NCI-H1436 (cell line): ENCODE measurements around the gene C9orf152.
"Not testable (repeated sequence)": the region's sequence is repeated elsewhere in the genome, so short reads cannot be mapped to it uniquely, and the experiment has no call there.

Source experiments
- DNase-seq: peaks from one replicate; lab custom pipeline; 2025; lab: John Stamatoyannopoulos, UW

The C9orf152 gene, protein sequence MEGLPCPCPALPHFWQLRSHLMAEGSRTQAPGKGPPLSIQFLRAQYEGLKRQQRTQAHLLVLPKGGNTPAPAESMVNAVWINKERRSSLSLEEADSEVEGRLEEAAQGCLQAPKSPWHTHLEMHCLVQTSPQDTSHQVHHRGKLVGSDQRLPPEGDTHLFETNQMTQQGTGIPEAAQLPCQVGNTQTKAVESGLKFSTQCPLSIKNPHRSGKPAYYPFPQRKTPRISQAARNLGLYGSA

DNA sequence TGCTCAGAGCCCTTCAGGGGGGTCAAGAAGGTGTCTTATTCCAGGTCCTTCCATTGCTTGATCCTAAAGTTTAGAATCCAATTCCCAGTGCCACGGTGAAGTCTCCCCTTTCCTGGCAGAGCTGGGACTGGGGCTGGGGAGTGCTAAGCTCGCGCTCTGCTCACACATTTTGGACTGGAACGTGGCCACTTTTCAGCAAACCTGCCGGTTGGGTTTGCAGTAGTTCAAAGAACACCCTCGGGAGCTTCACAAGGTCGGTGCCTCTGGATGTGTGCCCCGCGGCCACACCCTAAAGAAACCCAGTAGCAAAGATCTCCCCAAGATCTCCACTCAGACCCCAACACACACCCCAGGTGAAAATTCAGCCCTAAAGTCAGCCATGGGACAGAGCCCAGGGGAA, at the start of gene C9orf152:
TSS of gene C9orf152 (minus strand) at position 129 of the 400 bp plus-strand sequence. CDS start 580 bp downstream, outside the sequence.
- no peak for DNase-seq

DNA sequence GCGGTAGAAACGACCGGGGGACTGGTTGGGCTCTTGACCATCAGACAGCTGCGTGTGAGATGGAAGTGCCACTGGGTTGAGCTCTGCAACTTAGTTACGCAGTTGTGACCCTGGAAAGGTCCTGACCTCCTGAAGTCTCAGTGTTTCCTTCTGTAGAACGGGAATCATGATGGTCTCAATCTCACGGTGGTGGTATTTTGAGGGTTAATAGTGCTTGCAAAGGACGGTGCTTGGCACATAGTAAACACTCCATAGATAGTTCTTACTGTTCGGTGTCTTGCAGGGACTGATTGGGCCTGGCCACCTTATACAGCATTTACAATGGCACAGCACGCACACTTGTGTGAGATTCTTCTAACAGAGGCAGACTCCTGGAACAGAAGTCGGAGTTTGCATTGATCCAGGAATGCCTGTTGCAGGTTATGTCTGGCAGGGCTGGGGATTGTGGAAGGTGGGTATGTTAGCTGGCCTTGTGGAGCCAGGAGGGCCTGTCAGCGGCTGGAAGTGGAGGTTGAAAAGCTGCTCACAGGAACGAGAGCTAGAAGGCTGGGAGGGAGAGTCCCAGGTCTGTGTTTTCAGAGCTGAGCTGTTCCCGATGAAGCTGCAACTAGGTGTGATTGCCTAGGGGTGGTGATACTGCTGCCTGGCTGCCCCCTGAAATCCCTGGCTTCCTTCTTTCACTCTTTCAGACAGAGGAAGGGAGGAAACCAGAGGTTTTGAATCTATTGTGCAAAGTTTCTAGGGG, 49.3 kb upstream of the C9orf152 start:
- no peak for DNase-seq

DNA sequence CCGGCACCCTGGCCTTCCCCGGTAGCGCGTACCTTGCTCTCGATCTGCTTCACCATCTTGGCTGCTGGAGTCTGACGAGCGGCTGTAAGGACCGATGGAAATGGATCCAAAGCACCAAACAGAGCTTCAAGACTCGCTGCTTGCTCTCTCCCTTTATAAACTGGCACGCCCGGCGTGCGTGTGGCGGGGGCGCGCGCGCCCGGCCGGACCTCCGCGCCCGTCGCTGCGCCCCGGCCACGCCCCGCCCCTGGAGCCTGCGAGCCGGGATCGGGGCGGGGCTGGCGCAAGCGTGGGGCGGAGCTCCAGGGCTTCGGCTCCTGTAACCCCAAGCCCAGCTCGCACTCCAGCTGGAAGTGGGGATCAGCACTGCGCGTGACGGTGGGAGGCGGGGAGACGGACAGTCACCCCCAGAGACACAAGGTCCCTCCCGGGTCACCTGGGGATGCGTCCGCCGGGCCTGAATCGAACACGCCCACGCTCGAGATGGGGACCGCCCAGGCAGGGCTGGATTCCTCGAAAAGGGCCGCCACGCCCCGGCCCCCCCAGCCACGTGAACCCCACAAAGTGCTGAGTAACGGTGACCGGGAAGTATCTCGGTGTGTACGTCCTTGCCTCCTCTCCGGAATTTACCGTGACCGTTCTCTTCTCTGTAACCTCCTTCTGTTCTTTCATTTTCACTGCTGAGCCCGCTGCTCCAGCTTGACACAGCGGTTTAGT, 48.6 kb upstream of the C9orf152 start, which contains the start of gene TXN:
TSS of gene TXN (minus strand) at position 128 of the 717 bp plus-strand sequence. CDS start at position 56, 72 bp downstream.
- peak; percentile 68 for DNase-seq

DNA sequence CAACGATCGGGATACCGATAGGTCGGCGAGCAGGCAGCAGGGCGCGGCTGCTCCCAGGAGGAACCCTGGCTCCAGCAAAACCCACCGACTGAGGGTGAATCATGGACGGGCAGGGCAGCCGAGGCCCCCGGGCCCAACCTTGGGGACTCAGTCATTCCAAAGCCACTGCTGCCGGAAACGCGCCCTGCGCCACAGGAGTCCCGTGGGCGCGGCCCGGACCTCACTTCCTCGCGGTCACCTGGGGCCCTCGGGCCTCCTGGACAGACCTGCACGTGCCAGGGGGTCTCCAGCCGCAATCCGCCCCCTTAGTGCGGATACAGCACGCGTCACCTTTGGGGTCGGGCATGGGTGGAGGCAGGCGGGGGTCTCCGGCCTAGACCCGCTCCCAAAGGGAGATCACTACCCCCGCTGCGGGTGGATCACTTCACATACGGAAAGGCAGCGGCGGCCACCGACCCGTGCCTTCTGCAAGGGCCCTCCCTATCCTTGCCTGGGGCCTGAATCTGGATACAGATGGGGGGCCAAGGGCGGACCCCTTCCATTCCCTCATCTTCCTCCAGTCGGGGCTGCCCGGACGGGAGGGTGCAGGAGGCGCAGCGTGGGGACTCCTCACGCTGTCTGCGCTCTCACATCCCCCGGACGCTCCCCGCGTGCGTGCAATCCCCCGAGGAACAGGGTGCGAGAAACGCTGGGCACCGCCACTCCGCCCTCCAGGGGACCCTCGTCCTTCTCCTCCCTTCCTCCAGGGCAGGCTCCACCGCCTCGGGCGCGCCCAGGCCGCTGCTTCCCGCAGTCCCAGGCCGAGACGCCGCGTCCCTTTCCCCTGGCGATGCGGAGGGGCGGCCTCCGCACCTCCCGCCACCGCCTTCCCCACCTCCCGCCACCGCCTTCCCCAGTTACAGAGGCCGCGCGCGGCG, 47.8 kb upstream of the C9orf152 start:
- no peak for DNase-seq

DNA sequence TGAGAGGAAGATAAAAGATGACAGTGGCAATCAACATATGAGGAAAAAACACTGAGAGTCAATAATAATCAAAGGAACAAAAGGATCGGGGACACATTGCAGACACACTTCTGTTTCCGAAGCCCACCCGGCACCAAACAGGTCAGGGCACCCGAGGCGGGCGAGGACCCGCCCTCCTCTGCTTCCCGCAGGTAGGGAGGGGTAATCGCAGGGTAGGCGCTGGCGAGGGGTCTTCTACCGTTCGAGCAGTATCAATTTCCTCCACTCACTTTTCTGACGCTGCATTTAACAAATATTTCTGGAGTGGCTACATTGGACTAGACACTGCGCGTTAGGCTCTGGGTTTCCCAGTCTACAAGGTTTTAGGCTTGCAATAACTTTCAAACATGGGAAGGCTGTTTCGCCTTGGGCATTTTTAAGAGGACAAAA, 47.1 kb upstream of the C9orf152 start:
- no peak for DNase-seq

DNA sequence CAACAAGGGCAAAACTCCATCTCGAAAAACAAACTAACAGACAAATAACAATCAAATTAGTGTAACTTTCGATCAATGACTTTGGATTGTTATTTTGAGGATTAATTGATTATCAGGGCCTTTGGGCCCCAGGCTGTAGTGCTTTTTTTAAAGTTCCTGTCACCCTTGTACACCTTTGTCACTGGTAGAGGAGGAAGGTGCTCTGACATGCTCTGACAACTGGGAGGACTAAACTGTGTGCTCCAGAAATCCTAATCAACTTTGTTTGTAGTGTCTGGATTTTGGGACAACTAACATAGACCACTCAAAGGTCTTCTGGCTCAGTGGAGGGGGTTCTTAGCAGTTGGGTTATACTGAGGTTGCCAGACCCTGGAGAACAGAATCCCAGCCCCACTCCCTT, 46.5 kb upstream of the C9orf152 start:
- DNase-seq: no peak

DNA sequence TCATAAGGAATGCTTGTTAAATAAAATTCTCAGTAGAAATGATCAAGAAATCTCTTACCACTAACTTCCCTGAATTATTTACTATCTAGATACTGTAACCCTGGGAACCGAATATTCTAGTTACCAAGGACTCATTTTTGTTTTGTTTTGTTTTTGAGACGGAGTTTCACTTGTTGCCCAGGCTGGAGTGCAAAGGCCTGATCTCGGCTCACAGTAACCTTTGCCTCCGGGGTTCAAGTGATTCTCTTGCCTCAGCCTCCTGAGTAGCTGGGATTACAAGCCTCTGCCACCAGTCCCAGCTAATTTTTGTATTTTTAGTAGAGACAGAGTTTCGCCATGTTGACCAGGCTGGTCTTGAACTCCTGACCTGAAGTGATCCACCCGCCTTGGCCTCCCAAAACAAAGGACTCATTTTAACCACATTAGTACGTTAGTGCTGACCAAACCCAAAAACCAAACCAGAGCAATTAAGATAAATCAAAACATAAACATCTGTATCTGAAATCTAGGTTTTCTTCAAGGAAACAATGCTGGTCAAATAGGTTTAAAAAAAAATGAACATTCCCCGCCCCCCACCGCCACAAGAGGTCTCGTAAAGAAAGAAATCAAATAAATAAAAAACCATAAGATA, 44.7 kb upstream of the C9orf152 start:
- no peak for DNase-seq

DNA sequence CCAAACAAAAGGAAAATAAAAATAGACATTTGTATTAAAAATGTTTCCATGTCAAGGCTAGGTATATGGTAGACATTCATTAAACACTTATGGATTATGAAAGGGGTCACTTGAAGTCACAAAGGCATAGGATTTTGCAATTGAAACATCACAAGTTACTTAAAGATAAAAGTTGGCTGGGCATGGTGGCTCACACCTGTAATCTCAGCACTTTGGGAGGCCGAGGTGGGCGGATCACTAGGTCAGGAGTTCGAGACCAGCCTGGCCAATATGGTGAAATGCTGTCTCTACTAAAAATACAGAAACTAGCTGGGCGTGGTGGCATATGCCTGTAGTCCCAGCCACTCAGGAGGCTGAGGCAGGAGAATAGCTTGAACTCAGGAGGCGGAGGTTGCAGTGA, 43.8 kb upstream of the C9orf152 start:
- not testable (repeated sequence) for DNase-seq

DNA sequence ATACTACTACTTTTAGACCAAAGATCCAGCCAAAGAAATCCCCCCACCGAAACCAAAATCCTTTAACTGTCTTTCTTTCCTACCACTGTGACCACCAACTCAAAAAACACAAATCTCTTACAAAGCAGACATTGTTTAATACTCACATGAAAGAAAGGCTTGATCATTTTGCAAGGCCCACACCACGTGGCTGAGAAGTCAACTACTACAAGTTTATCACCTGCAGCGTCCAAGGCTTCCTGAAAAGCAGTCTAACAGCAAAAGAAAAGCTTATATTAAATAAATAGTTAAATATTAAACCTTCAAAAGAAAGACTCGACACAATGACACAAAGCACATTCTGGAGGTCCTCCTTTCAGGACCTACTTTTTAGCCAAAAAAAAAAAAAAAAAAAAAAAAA, 43.3 kb upstream of the C9orf152 start:
- no peak for DNase-seq

DNA sequence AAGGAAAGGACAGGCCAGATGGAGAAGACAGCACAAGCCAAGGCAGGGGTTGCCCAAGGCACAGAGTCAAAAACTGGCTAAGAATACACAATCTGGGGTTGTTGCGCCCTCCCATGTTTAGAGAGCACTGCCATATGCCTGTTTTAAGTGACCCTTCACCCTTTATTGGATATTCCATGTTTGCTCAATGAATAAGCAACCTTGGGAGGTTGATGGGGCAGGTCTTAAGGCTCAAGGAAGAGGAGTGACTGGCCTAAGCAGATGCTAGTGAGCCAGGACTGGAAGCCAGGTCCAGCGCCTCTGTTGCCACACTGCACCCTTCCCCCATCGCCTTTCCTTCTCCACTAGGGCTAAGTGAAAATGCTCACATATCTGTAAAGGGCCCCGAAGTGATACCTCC, 41.6 kb upstream of the C9orf152 start:
- no peak for DNase-seq

DNA sequence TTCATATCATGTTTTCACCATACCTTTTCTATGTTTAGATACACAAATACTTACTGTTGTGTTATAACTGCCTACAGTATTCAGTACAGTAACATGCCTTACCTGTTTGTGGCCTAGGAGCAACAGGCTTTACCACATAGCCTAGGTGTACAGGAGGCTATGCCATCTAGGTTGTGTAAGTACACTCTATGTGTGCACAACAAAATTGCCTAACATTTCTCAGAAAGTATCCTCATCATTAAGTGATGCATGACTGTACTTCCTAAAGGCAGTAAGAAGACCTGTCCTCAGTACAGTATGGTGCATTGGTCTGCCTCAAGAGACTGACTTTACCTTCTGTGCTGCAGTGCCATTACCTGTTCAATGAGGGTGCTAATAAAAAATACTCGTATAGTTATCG, 40.4 kb upstream of the C9orf152 start:
- no peak for DNase-seq

DNA sequence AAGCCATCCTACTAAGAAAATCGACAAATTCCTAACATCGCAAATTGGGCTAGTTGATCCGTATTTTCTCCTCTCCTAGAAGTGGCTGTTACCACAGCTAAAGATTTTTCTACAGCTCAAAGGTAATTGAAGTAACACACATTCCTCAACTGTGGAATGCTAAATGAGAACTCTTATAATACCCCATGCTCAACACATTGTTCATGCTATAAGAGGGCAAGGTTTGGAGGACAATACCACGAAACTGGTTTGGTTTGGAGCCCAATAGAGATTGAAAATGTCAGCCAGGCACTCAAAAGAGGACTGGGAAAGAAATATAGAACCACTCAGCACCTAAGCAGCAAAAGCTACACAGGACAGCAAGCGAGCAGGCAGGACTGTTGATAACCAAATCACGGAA, 38.3 kb upstream of the C9orf152 start:
- no peak for DNase-seq

DNA sequence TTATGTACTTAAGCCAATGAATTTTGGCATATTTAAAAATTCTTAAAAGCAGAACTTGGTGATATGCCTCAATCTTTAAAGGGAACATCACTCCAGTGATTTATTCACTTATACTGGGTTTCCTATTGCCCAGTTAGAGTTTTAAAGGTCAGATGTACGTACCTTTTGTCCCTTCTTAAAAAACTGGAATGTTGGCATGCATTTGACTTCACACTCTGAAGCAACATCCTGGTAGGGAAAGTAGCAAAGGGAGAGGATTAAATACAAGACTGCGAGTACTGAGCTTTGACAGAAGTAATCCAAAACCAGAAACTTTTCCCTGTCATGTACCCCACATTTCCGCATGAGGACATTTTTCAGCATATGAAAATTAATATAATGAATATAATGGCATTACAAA, 36.7 kb upstream of the C9orf152 start:
- no peak for DNase-seq

DNA sequence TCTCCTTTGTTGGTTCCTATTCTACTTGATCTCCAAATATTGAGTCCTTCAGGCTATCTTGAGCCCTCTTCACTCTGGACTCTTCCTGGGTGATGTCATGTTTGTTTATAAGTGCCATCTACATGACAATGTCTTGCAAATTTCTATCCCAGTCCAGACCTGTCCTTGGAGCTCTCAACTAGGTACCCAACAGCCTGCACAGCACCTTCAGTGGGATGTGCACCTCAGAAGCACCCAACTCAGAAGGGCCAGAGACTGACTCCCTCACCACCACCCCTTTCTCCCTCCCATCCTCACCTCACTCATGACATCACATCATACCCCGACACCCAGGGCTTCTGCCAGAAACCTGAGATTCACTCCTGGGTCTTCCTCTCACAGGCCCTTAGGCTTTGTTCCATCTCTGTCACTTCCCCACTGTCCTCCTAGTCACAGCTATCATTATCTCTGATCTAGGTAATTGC, 33.9 kb upstream of the C9orf152 start:
- no peak for DNase-seq

DNA sequence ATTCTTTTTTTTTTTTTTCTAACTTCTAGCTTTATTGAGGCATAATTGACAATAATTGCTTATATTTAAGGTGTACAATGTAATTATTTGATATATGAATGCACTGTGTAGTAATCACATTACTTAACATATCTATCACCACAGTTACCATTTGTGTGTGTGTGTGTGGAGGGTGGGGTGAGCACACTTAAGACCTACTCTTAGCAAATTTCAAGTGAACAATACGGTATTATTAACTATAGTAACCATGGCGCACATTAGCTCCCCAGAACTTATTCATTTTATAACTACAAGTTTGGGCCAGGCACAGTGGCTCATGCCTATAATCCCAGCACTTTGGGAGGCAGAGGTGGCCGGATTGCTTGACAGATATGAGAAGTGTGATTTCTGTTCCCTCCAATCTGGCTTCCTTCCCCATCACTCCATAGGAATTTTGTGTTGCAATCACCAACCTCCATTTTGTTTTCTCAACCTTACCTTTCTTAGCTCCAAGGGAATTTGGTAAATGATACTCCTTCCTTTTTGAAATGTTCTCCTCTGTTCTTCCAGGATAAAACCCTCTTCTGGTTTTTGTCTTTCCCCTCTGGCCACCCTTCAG, 33.4 kb upstream of the C9orf152 start:
- DNase-seq: no peak

DNA sequence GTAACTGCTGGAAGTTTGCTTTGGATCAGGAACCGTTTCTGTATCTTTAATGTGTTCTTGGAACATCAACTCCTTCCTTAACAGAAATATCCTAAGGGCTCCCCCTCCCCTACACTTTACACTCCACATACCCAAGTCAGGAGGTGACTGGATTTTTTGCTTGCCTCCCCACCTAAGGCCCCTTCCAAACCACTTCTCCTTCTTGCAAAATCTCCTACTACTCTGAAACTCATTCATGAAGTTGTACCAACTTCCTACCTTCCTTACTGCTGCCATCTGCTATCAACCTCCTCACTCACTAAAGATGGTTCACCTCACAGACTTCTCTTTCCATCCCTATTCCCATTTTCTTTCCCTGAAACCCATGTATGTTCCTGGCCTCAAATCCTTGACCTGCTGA, 32.2 kb upstream of the C9orf152 start:
- DNase-seq: no peak

DNA sequence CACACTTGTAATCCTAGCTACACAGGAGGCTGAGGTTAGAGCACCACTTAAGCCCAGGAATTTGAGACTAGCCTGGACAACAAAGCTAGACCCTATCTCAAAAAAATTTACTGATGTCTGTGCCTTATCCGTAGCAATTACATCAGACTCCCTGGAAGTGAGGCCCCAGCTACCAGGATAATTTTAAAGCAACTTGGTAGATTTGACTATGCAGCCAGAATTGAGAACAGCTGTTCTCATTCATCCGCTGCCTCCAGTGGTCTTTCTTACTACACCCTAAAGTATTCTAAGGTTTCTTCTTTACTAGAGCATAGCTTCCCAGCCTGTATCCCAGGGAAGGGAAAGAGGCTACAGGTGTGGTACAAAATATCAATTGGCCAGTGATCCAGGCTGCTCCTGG, 20.4 kb upstream of the C9orf152 start:
- no peak for DNase-seq

DNA sequence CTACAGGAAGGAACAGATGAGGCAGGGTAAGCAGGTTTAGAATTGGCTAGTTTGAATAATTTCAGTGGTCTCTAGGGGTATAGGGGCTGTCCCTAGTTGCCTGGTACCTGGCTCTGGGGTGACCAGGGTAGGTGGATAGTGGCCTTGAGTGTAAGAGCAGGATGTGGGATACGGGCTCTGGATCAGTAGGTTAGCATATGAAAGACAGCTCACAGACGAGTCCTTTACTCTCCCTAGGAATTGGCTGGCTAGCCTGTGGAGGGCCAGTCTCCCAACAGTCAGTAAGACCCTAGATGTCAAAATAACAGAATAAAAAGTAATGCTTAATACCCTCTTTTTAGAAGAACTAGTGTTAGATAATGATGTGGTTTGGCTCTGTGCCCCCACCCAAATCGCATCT, 16.6 kb upstream of the C9orf152 start:
- DNase-seq: no peak

DNA sequence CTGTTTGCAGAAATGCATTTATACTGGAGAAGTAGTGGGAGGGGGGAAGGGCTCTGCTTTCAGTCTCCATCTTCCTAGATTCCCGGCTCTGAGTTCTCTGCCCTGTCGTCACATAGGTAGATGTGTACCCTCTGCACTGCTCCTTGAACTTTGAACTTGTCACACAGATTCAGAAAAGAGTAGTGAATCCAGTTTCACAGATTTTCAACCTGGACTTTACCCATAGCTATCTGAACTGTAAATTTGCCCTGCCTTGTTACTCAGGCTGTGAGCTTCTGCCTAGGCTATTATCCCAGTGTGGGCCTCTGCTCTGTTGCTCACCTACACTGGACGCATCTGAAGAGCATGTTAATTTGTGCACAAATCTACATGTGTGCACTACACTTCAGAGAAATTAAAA, 12.8 kb upstream of the C9orf152 start:
- DNase-seq: no peak

DNA sequence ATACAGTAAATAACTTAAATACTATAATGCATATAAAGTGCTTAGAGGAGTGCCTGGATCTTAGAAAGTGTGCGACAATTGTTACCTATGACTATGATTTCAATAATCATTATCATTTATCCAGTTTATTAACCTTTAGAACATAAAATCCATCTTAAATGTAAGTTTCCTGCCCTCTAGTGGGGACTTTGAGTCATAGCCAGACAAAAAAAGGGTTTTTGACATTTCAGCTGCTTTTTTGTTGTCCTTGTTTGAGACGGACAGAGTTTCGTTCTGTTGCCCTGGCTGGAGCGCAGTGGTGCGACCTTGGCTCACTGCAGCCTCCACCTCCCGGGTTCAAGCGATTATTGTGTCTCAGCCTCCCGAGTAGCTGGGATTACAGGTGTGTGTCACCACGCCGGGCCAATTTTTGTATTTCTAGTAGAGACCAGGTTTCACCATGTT, 9.7 kb upstream of the C9orf152 start:
- DNase-seq: peak; percentile 25
